Activated naive CD4-positive, alpha-beta T cell treated with Interleukin-2 at 50 U/mL for 16 hours (primary cell): ENCODE measurements around the gene PRKCA.

Experiments
- DNase-seq: peaks from one replicate; pipeline ENCODE4 v3.0.0-alpha.2; 2020

The PRKCA gene

GRCh38 chr17:66753126-66753920 lies 450.9 kb downstream of the PRKCA start:
- DNase-seq = no peak

GRCh38 chr17:66755101-66755943 lies 452.9 kb downstream of the PRKCA start:
- DNase-seq = no peak

GRCh38 chr17:66755944-66756290 lies 453.5 kb downstream of the PRKCA start:
- DNase-seq = no peak

DNA sequence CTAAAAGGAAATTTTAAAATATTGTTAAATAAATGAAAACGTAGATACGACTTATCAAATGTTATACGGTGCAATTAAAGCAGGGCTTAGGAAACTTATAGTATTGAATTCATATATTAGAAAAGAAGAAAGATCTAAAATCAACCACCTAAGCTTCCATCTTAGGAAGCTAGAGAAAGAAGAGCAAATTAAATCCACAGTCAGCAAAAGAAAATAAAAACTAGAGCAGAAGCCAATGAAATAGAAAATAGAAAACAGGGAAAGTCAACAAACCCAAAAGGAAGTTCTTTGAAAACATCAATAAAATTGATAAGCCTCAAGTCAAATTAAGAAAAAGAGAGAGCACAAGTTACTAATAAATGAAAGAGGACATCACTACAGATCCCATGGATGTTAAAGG lies 457.9 kb downstream of the PRKCA start:
- DNase-seq = no peak

DNA sequence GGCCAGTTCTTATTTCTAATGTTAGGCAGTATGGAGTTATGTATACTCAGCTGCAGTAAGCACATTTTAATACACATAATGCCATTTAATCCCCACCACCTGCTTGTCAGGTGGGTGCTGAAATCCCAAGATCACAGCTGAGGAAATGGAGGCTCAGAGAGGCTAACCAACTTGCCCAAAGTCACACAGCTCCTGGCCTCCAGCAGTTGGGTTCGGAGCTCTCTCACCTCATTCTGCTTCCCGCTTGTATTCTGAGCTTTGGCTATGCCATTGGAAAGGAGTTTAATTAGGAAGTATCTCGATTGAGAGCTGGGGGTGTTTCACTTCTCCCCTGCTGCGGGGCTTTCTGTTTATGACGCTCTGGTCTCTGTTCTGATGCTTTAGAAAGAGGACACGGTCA lies 459.9 kb downstream of the PRKCA start:
- DNase-seq = no peak

- DNase-seq = no peak
Observed at GRCh38 chr17:66763056-66763455, 460.6 kb downstream of the PRKCA start.

DNA sequence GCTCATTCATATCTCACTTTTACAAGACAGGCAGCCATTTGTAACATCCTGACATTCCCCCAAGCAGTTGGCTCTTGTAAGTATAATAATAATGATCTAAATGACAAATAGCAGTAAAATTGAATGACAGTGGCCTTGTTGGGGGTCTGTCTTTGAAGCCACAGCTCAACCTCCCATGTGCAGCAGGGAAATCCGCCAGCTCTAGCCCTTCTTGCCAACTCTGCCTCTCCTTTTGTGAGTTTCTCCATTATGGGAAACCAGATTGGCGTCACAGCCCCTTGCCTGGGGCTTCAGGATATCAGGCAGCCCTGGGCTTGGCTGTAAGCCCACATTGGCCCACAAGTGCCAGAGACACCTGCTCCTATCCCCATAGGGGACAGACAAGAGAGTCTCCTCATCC lies 462.1 kb downstream of the PRKCA start:
- DNase-seq = no peak

DNA sequence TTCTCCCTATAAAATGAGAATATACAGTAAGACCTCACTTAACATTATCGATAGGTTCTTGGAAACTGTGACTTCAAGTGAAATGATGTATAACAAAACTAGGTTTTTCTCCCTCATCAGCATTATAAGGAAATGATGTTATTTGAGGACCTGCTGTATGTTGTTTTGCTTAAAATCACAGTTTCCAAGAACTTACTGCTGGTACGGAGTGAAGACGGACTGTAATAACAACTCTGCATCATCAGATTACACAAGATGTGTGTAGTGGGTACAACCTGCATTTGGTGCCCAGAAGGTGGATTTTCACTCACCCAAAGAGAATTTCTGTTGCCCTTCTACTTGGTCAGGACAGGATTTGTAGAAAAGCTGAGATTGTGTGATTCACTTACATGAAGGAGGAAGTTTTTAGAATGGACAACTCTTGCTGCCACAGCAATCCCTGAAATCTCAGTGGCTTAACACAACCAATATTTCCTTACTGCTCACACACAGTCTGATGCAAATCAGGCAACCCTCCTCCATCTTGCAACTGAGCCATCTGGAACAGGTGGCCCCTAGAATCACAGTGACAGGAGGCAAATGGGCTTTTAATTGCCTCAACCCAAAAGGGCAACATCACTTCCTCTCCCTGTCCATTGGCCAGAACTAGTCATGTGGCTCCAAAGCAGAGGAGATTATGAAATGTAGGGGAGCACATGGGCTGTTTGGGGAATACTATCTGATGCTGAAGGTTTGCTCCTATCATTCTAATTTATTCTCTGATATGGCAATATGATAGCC lies 464.9 kb downstream of the PRKCA start:
- no peak for DNase-seq

DNA sequence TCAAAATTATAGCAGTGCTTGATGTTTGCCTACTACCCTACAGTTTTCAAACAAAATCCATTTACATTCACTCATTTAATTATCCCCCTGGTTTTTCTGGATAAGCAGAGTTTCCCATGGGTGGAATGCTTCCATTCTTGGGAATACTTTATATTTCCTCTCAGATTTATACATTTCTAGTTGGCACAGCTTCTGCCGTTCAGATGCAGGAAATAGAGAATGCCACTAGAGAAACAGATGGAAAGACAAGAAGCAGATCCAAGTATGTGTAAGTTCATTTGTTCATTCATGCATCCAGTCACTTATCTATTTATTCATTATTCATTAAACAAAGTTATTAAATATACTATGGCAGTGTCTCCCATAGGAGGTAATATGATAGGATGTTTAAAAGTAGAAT lies 467.5 kb downstream of the PRKCA start:
- DNase-seq = no peak

DNA sequence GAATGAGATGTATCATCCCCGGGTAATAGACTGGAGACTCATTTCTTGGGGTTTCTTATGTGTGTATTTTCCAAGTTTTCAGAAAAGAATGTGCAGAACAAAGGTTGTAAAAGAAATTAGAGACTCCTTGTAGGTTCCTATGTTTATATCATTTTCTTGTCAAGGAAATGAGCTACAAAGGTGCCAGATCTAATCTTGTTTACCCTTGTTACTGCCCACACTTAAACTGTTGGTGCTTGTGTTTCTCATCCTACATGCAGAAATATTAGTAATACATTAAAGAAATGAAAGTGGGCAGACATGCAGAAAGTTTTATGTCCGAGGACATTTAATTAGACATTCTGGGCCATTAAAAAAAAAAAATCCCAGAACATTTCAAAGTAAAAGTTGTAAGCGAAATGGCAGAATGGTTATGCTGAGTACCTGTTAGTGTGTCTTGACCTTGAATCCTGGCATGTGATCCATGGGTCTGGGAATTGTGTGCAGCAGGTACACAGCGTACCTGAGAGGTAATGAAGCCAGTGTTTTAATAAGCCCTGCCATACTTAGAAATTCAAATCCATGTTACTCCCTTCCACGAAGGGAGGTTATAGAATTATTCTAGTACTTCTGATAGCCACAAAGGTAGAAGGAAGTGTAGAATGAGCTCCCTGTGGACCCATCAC lies 469.9 kb downstream of the PRKCA start:
- DNase-seq = no peak

GRCh38 chr17:66775271-66775670 lies 472.9 kb downstream of the PRKCA start:
- no peak for DNase-seq

- DNase-seq = no peak
Observed at GRCh38 chr17:66775881-66776400, 473.5 kb downstream of the PRKCA start.

DNA sequence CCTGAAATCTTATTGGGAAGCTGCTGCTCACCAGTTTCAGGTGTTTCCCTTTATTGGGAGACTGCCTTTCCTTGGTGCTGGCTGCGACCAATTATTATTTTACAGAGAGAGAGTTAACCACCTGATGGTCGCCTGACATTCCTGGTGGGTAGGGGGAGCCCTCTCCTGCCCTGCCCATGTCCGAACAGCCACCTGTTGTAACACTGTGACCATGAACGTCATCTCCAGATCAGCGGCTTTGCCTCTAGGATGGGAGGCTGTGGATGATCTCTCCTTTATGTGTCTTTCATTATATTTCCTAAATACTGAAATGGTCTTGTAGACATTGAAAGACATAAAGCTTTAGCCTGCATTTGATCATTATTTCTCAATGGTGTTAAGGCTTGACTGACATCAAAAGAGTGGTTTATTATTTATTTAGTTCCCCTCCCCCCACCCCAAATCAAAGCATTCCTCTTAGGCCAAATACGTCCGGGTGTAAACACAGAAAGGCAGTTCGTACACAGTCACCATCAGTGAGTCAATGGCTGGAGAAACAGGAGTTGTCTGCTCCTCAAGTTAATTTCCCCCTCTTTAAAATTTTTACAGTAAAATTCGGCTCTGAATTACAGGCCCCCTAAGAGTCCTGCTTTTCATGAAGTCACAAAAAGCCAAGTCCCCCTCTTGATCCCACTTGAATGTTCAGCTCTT lies 474.7 kb downstream of the PRKCA start:
- no peak for DNase-seq

DNA sequence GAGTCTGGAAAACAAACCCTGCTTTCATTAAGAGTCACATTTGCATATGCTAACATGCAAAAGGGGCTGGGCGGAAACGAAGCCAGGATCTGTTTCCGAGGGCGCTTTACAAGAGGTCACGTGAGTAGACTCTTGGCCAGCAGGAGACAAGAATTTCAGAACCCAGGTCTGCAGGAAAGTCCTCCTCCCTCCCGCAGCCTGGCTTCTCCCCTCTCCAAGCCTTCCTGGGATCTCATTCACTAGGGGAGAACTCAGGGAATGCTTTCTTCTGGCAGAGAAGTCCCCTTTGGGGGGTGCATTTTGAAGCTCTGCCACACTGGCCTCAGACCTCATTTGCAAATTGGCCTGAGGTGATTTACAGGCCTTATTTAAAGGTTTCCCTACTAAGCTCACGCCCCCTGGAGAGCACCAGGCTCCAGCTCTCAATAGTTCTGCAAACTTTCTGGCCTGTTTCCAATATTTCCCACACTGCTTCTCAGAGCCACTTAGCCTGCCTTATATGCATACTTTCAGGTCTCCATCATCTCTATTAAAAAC lies 475.3 kb downstream of the PRKCA start:
- DNase-seq = no peak

GRCh38 chr17:66778531-66779236 lies 476.3 kb downstream of the PRKCA start:
- no peak for DNase-seq

- no peak for DNase-seq
Observed at GRCh38 chr17:66779237-66779606, 476.8 kb downstream of the PRKCA start.

DNA sequence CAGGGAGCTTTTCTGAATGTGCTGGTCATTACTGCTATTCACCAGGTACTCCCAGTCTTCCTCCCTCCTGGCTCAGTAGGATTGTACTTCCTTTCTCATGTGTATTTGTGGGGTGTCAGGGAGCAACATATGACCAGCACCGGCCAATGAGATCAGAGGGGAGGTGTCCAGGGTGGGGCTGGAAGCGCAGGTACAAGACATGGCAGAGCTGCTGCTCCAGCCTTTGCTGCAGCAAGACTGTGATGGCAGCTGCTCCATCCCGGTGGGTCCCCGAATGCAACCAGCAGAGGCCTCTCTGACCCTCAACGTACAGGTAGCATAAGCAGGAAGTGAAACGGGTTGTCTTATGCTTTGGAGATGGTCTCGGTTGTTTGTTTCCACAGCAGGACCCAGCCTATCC lies 478.7 kb downstream of the PRKCA start:
- no peak for DNase-seq

- DNase-seq = no peak
Observed at GRCh38 chr17:66782851-66783250, 480.4 kb downstream of the PRKCA start.

DNA sequence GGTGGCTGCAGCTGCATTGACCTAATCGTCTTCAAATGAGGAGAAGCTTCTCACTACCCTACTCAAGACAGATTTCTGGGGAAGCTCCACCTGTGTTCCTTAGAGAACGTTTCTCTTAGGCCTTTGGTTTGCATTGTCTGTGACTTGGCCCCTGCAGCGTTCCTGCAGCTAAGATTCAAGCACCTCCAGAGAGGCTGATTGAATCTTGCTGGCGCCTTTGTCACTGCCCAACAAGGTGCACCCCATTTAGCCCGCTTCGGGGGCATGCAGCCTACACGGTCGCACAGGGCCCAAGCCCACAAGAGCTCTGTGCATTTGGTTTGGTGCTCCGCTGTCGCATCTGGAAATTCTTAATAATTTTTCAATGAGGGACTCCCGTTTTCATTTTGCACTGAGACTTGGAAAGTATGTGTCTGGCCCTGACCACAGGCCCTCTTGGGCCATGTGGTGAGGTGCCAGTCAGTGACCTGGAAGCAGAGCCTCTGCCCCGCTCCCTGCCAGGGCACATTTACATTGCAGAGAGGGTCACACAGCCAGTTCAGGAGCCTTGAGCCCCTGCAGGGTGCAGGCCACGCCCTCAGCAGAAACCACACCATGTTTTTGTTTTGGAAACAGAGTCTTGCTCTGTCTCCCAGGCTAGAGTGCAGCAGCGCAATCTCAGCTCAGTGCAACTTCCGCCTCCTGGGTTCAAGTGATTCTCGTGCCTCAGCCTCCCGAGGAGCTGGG lies 481.4 kb downstream of the PRKCA start:
- DNase-seq = no peak

DNA sequence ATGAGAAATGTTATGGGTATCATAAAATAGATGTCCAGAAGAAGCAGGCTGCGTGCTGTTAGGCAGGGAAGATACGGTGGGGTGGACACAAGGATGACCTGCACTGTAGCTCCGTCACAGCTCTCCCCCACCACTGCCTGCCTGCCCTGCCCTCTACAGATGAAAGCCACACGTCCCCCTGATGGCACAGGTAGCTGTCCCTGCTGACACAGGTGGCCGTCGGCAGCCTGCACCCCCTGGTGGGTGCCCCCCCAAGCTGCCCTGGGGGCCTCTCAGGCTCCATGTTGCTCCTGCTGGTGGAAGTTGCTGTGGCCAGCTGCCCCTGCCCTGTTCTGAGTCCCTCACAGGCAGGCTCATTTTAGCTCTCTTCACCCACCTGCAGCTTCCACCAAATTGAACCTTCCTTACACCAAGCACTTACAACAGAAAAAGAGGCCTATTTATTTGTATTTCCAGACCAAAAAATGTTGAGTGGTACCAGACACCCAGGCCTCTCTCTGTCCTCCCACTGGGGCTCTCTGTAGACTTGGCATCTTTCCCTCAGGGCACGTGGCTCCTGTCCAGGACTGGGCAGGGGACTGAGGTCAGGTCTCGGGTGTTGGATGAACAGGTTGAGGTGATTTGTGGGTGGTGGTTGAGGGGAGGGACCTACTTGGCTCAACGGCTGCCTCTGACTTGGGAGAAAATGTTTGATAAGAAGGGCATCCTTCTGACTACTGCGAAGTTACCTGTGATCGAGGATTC lies 482.4 kb downstream of the PRKCA start:
- no peak for DNase-seq
